Mesothelial cell of epicardium (in vitro differentiated cells): ENCODE results near the gene INTS3. TPM values are rescaled to one million over a fixed set of nuclear protein-coding genes. Genes with fewer than 3 reads are reported as not detected.

Experiments used
- DNase-seq, 2 experiments: peaks; one replicate each; pipeline ENCODE4 v3.0.0; 2021; ENCODE audit warnings: low spot score in 2 of 2; ENCODE audit not compliant: unreplicated experiment in 2 of 2
- H3K27ac Mint-ChIP-seq: 2 replicates; pipeline ENCODE4 v1.8.0; 2021; ENCODE audit warnings: mixed read lengths
- H3K27me3 Mint-ChIP-seq: 2 replicates; pipeline ENCODE4 v1.8.0; 2021; ENCODE audit warnings: low read depth, mixed read lengths
- H3K36me3 Mint-ChIP-seq: 2 replicates; pipeline ENCODE4 v1.8.0; 2021; ENCODE audit warnings: mixed read lengths
- H3K4me1 Mint-ChIP-seq: 2 replicates; pipeline ENCODE4 v1.8.0; 2021; ENCODE audit warnings: mixed read lengths
- H3K4me3 Mint-ChIP-seq: 2 replicates; pipeline ENCODE4 v1.8.0; 2021; ENCODE audit warnings: mild to moderate bottlenecking, moderate library complexity, mixed read lengths
- H3K9me3 Mint-ChIP-seq: 2 replicates; pipeline ENCODE4 v1.8.0; 2021; ENCODE audit warnings: mixed read lengths
- CTCF ChIP-seq: fragments of 200-600 bp; sonication (generic); IDR thresholded peaks from one replicate; pipeline ENCODE4 v1.5.0; 2021; ENCODE audit warnings: antibody characterized with exemption; ENCODE audit not compliant: unreplicated experiment
- total RNA-seq: library from RNA; stranded (reverse); gene quantifications from 3 replicates; pipeline ENCODE4 v1.2.1, GENCODE V29; 2021

The INTS3 gene
- 117 to 120 TPM (median 117 TPM) in 3 replicates for total RNA-seq

- peaks cover 22% of the 10 kb centered on the region for H3K4me1 Mint-ChIP-seq
Measured at GRCh38 chr1:153727463-153728304, at the start of gene INTS3. Gene INTS3 (plus strand): TSS chr1:153728050. CDS start chr1:153728635, 585 bp downstream.

GRCh38 chr1:153678519-153679336 lies 49.1 kb upstream of the INTS3 start, which contains the start of gene NPR1:
Gene NPR1 (plus strand): TSS chr1:153678688. CDS start chr1:153679109, 421 bp downstream.
- no peak within 1 kb of the TSS for H3K27ac Mint-ChIP-seq
- H3K4me1 Mint-ChIP-seq: peaks cover 25% of the 10 kb centered on the region
- H3K4me3 Mint-ChIP-seq: peak within 1 kb of the TSS; percentile 79
- no peaks in the 10 kb centered on the region for H3K36me3 Mint-ChIP-seq
- H3K9me3 Mint-ChIP-seq: no peaks in the 10 kb centered on the region
- peaks cover 54% of the 10 kb centered on the region for H3K27me3 Mint-ChIP-seq
- TF ChIP-seq CTCF: no peak
- peak in 1 of 2 experiments; percentile 47 for DNase-seq

More at GRCh38 chr1:153727463-153728304, at the start of gene INTS3:
- DNase-seq: peak; percentile 98 to 99
- Mint-ChIP-seq H3K27ac (peak within 1 kb of the TSS; percentile 97), H3K36me3 (peaks cover 4% of the 10 kb centered on the region), H3K4me3 (peak within 1 kb of the TSS; percentile 96), H3K9me3 (no peaks in the 10 kb centered on the region), H3K27me3 (no peaks in the 10 kb centered on the region)
- TF ChIP-seq CTCF: no peak

GRCh38 chr1:153679337-153680119 lies 48.3 kb upstream of the INTS3 start:
- Mint-ChIP-seq H3K4me1 (peaks cover 29% of the 10 kb centered on the region), H3K27me3 (peaks cover 57% of the 10 kb centered on the region), H3K9me3 (no peaks in the 10 kb centered on the region), H3K36me3 (peaks cover 1% of the 10 kb centered on the region), H3K4me3 (peak overlapping the region; percentile 79), H3K27ac (peak overlapping the region; percentile 56)
- peak in 1 of 2 experiments; percentile 49 for DNase-seq
- TF ChIP-seq CTCF: no peak

GRCh38 chr1:153680120-153680403 lies 47.8 kb upstream of the INTS3 start:
- peaks cover 1% of the 10 kb centered on the region for H3K36me3 Mint-ChIP-seq
- no peak for TF ChIP-seq CTCF
- DNase-seq: no peak
- peak overlapping the region; percentile 56 for H3K27ac Mint-ChIP-seq
- H3K4me1 Mint-ChIP-seq: peaks cover 29% of the 10 kb centered on the region
- H3K27me3 Mint-ChIP-seq: peaks cover 57% of the 10 kb centered on the region
- no peaks in the 10 kb centered on the region for H3K9me3 Mint-ChIP-seq
- peak overlapping the region; percentile 79 for H3K4me3 Mint-ChIP-seq

GRCh38 chr1:153682730-153683129 lies 45.1 kb upstream of the INTS3 start:
- Mint-ChIP-seq H3K4me1 (peaks cover 25% of the 10 kb centered on the region), H3K9me3 (no peaks in the 10 kb centered on the region), H3K27ac (no peak overlapping the region), H3K4me3 (no peak overlapping the region), H3K36me3 (peaks cover 1% of the 10 kb centered on the region), H3K27me3 (peaks cover 59% of the 10 kb centered on the region)
- no peak for DNase-seq
- TF ChIP-seq CTCF: no peak
